COR-L47 (cell line): ENCODE results near the gene KLHL41.
"Not testable (repeated sequence)": the region's sequence is repeated elsewhere in the genome, so short reads cannot be mapped to it uniquely, and the experiment has no call there.

ENCODE experiments used
- DNase-seq: peaks from one replicate; lab custom pipeline; 2025; lab: John Stamatoyannopoulos, UW

The KLHL41 gene

GRCh38 chr2:169509955-169510354, 453 bp downstream of the KLHL41 start:
- DNase-seq, result no peak

- no peak for DNase-seq
Observed at GRCh38 chr2:169510496-169510895, 994 bp downstream of the KLHL41 start.

- no peak for DNase-seq
Observed at GRCh38 chr2:169511818-169512217, 2.3 kb downstream of the KLHL41 start.

- no peak for DNase-seq
Observed at GRCh38 chr2:169512525-169512924, 3.0 kb downstream of the KLHL41 start.

GRCh38 chr2:169513094-169513493, 3.6 kb downstream of the KLHL41 start:
- DNase-seq, result no peak

GRCh38 chr2:169513926-169514325, 4.4 kb downstream of the KLHL41 start:
- no peak for DNase-seq

- DNase-seq, result not testable (repeated sequence)
Observed at GRCh38 chr2:169514758-169515157, 5.3 kb downstream of the KLHL41 start.

- DNase-seq, result not testable (repeated sequence)
Observed at GRCh38 chr2:169516488-169516995, 7.0 kb downstream of the KLHL41 start.

- no peak for DNase-seq
Observed at GRCh38 chr2:169520896-169521295, 11.4 kb downstream of the KLHL41 start.

- DNase-seq, result no peak
Observed at GRCh38 chr2:169523681-169524080, 14.2 kb downstream of the KLHL41 start.

- peak; percentile 48 for DNase-seq
Observed at GRCh38 chr2:169525434-169525833, 15.9 kb downstream of the KLHL41 start.

GRCh38 chr2:169526451-169526850, 16.9 kb downstream of the KLHL41 start:
- DNase-seq, result no peak

- DNase-seq, result peak; percentile 31
Observed at GRCh38 chr2:169528271-169528701, 18.8 kb downstream of the KLHL41 start.

GRCh38 chr2:169539460-169539859, 30.0 kb downstream of the KLHL41 start:
- DNase-seq, result not testable (repeated sequence)

- DNase-seq, result no peak
Observed at GRCh38 chr2:169540146-169540545, 30.6 kb downstream of the KLHL41 start.

- DNase-seq, result no peak
Observed at GRCh38 chr2:169542433-169542832, 32.9 kb downstream of the KLHL41 start.

GRCh38 chr2:169546756-169547155, 37.3 kb downstream of the KLHL41 start:
- DNase-seq, result no peak

- no peak for DNase-seq
Observed at GRCh38 chr2:169561364-169561763, 51.9 kb downstream of the KLHL41 start.

GRCh38 chr2:169562084-169562483, 52.6 kb downstream of the KLHL41 start:
- not testable (repeated sequence) for DNase-seq

- DNase-seq, result no peak
Observed at GRCh38 chr2:169562519-169562918, 53.0 kb downstream of the KLHL41 start.

- no peak for DNase-seq
Observed at GRCh38 chr2:169565686-169566085, 56.2 kb downstream of the KLHL41 start.

GRCh38 chr2:169569948-169570347, 60.4 kb downstream of the KLHL41 start:
- DNase-seq, result no peak

GRCh38 chr2:169570752-169571151, 61.2 kb downstream of the KLHL41 start:
- not testable (repeated sequence) for DNase-seq

GRCh38 chr2:169571571-169571970, 62.1 kb downstream of the KLHL41 start:
- DNase-seq, result no peak

GRCh38 chr2:169572189-169572588, 62.7 kb downstream of the KLHL41 start:
- DNase-seq, result no peak
